ENCODE data around the gene ECHS1. TPM values are rescaled to one million over a fixed set of nuclear protein-coding genes. Genes with fewer than 3 reads are reported as not detected.

ECHS1 gene
- total RNA-seq, 1 donor: 56.1 TPM

DNA sequence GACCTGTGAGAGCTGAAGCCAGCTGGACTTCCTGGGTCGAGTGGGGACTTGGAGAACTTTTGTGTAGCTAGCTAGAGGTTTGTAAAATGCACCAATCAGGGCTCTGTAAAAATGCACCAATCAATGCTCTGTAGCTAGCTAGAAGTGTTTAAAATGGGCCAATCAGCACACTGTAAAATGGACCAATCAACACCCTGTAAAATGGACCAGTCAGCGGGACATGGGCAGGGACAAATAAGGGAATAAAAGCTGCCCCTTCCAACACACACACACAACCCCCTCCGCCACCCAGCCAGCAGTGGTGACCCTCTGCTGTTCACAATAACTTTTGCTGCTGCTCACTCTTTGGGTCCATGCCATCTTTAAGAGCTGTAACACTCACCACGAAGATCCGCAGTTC, 57.3 kb downstream of the ECHS1 start:
- no peak for DNase-seq (ENCODE audit: insufficient read length, low spot score, missing footprints)
- Histone ChIP-seq H3K79me2 (ENCODE audit: insufficient read depth, low read length) (no peaks in the 10 kb centered on the region), H2AFZ (ENCODE audit: low read length) (no peak overlapping the region), H3K4me2 (ENCODE audit: insufficient read depth, low read length) (no peak overlapping the region), H3K4me1 (ENCODE audit: insufficient read depth, low read length) (no peaks in the 10 kb centered on the region), H3K9me3 (ENCODE audit: low read depth, low read length) (no peaks in the 10 kb centered on the region), H3K27ac (ENCODE audit: low read depth, low read length) (no peak overlapping the region), H3K36me3 (ENCODE audit: insufficient read depth, low read length) (peaks cover 7% of the 10 kb centered on the region), H4K20me1 (ENCODE audit: insufficient read depth, low read length) (no peaks in the 10 kb centered on the region), H3K27me3 (ENCODE audit: insufficient read depth, low read length) (no peaks in the 10 kb centered on the region), H3K4me3 (ENCODE audit: insufficient read depth, low read length) (no peak overlapping the region)
- TF ChIP-seq, protein P1, sequence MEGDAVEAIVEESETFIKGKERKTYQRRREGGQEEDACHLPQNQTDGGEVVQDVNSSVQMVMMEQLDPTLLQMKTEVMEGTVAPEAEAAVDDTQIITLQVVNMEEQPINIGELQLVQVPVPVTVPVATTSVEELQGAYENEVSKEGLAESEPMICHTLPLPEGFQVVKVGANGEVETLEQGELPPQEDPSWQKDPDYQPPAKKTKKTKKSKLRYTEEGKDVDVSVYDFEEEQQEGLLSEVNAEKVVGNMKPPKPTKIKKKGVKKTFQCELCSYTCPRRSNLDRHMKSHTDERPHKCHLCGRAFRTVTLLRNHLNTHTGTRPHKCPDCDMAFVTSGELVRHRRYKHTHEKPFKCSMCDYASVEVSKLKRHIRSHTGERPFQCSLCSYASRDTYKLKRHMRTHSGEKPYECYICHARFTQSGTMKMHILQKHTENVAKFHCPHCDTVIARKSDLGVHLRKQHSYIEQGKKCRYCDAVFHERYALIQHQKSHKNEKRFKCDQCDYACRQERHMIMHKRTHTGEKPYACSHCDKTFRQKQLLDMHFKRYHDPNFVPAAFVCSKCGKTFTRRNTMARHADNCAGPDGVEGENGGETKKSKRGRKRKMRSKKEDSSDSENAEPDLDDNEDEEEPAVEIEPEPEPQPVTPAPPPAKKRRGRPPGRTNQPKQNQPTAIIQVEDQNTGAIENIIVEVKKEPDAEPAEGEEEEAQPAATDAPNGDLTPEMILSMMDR (IDR thresholded peaks at IDR 0.05; ENCODE audit: extremely low read depth, low read depth, low read length): no peak

DNA sequence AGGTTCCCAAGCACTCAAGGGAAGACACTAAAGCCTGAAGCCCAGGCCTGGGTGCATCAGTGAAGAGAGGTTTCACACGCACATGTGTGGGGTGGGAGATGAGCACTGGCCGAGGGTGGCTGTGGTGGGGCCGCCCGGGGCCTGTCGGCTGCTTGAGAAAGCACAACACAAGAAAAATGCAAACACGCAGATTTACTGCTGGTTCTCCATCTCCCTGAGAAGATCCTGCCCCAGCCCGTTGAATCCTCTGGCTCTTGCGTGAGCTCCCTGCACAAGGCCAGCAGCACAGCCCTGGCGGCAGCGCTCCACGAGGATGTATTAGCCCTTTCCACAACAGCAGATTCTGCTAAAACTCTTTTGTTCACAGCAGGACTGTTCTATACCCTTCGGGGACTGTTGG, 58.2 kb downstream of the ECHS1 start:
- H3K27ac ChIP-seq (ENCODE audit: low read depth, low read length): no peak overlapping the region
- DNase-seq (ENCODE audit: insufficient read length, low spot score, missing footprints): no peak
- H3K79me2 ChIP-seq (ENCODE audit: insufficient read depth, low read length): no peaks in the 10 kb centered on the region
- H3K4me3 ChIP-seq (ENCODE audit: insufficient read depth, low read length): no peak overlapping the region
- no peaks in the 10 kb centered on the region for H3K9me3 ChIP-seq (ENCODE audit: low read depth, low read length)
- peaks cover 12% of the 10 kb centered on the region for H3K36me3 ChIP-seq (ENCODE audit: insufficient read depth, low read length)
- H3K4me2 ChIP-seq (ENCODE audit: insufficient read depth, low read length): no peak overlapping the region
- no peak overlapping the region for H2AFZ ChIP-seq (ENCODE audit: low read length)
- H3K27me3 ChIP-seq (ENCODE audit: insufficient read depth, low read length): no peaks in the 10 kb centered on the region
- no peaks in the 10 kb centered on the region for H4K20me1 ChIP-seq (ENCODE audit: insufficient read depth, low read length)
- TF ChIP-seq, protein P1 (IDR thresholded peaks at IDR 0.05; ENCODE audit: extremely low read depth, low read depth, low read length): no peak
- no peaks in the 10 kb centered on the region for H3K4me1 ChIP-seq (ENCODE audit: insufficient read depth, low read length)

DNA sequence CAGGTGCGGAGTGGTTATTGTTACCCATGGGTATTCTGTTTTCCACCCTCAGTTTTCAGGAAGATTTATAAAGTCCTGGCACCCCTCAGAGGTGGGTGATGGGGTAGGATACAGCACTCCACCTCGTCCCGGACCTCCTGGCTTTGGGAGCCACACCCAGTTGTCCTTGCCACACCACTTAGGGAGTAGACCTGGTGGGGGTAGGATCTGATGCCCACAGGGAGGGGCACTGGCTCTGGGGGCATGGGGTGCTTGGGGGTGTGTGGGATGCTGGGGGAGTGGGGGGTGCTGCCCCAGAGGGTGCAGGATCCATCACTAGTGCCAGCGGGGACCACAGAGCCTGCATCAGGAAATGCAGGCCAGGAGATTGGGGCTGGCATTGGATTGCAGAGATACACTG, 60.0 kb downstream of the ECHS1 start:
- Histone ChIP-seq H2AFZ (ENCODE audit: low read length) (no peak overlapping the region), H3K9me3 (ENCODE audit: low read depth, low read length) (no peaks in the 10 kb centered on the region), H3K27me3 (ENCODE audit: insufficient read depth, low read length) (no peaks in the 10 kb centered on the region), H3K27ac (ENCODE audit: low read depth, low read length) (no peak overlapping the region), H3K79me2 (ENCODE audit: insufficient read depth, low read length) (peaks cover 4% of the 10 kb centered on the region), H3K4me2 (ENCODE audit: insufficient read depth, low read length) (no peak overlapping the region), H3K4me1 (ENCODE audit: insufficient read depth, low read length) (no peaks in the 10 kb centered on the region), H3K4me3 (ENCODE audit: insufficient read depth, low read length) (no peak overlapping the region), H4K20me1 (ENCODE audit: insufficient read depth, low read length) (peaks cover 5% of the 10 kb centered on the region), H3K36me3 (ENCODE audit: insufficient read depth, low read length) (peaks cover 12% of the 10 kb centered on the region)
- TF ChIP-seq, protein P1 (IDR thresholded peaks at IDR 0.05; ENCODE audit: extremely low read depth, low read depth, low read length): no peak
- DNase-seq (ENCODE audit: insufficient read length, low spot score, missing footprints): no peak

DNA sequence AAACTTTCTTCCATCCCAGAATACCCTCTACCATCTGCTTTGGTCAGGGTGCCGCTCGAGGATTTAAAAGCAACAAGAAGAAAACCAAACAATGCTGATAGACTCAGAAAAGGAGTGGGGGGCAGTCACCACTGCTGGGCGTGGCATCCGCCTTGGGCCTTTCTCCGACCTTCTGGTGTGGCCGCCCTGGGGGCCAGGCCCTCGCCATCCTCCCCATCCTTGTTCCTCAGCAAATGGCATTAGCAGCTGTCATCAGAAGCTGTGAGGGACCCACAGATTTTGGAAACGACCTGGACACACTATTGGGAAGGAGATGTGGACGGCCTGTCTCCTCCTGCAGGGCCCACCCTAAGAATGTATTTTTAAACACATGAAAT, 60.4 kb downstream of the ECHS1 start:
- no peak overlapping the region for H2AFZ ChIP-seq (ENCODE audit: low read length)
- H3K36me3 ChIP-seq (ENCODE audit: insufficient read depth, low read length): peaks cover 12% of the 10 kb centered on the region
- no peaks in the 10 kb centered on the region for H3K27me3 ChIP-seq (ENCODE audit: insufficient read depth, low read length)
- TF ChIP-seq, protein P1 (IDR thresholded peaks at IDR 0.05; ENCODE audit: extremely low read depth, low read depth, low read length): no peak
- H3K79me2 ChIP-seq (ENCODE audit: insufficient read depth, low read length): peaks cover 8% of the 10 kb centered on the region
- peaks cover 8% of the 10 kb centered on the region for H4K20me1 ChIP-seq (ENCODE audit: insufficient read depth, low read length)
- H3K9me3 ChIP-seq (ENCODE audit: low read depth, low read length): no peaks in the 10 kb centered on the region
- no peak overlapping the region for H3K27ac ChIP-seq (ENCODE audit: low read depth, low read length)
- H3K4me3 ChIP-seq (ENCODE audit: insufficient read depth, low read length): no peak overlapping the region
- H3K4me1 ChIP-seq (ENCODE audit: insufficient read depth, low read length): peaks cover 3% of the 10 kb centered on the region
- DNase-seq (ENCODE audit: insufficient read length, low spot score, missing footprints): no peak
- H3K4me2 ChIP-seq (ENCODE audit: insufficient read depth, low read length): no peak overlapping the region

Small RNA genes within 50 kb of the gene (small RNA-seq; reads per million reads assigned to genes)
- gene AL360181.4 (not detected), gene BANF1P2 (not detected), gene MIR3944 (0.37 reads per million)

Other genes starting within 250 kb of the ECHS1 start
- gene KNDC1, start 213.1 kb downstream of the ECHS1 start, total RNA-seq: under 0.01 TPM in 1 of 2 replicates, not detected in the other
- gene UTF1, start 143.1 kb downstream of the ECHS1 start, total RNA-seq: not detected in 2 replicates
- gene VENTX, start 135.5 kb downstream of the ECHS1 start, total RNA-seq: not detected in 2 replicates
- gene ADAM8, start 96.5 kb downstream of the ECHS1 start, total RNA-seq: 1.2 and 2.2 TPM in 2 replicates
- 60.8 and 63.6 TPM in 2 replicates for gene TUBGCP2, start 64.5 kb downstream of the ECHS1 start, total RNA-seq
- 20.9 and 24.6 TPM in 2 replicates for gene ZNF511, start 64.4 kb downstream of the ECHS1 start, total RNA-seq
- not detected in 2 replicates for gene CALY, start 36.5 kb downstream of the ECHS1 start, total RNA-seq
- gene PRAP1, start 26.0 kb downstream of the ECHS1 start, total RNA-seq: not detected in 2 replicates
- gene FUOM, start 15.3 kb downstream of the ECHS1 start, total RNA-seq: 5.1 and 6.5 TPM in 2 replicates
- 5.9 and 7.6 TPM in 2 replicates for gene PAOX, start 5.9 kb upstream of the ECHS1 start, total RNA-seq
- 28.3 and 31.5 TPM in 2 replicates for gene MTG1, start 20.8 kb upstream of the ECHS1 start, total RNA-seq
- gene SPRN, start 51.3 kb upstream of the ECHS1 start, total RNA-seq: under 0.01 TPM in 2 replicates
- gene SCART1, start 80.6 kb upstream of the ECHS1 start, total RNA-seq: 5.1 and 5.6 TPM in 2 replicates
- gene CYP2E1, start 154.0 kb upstream of the ECHS1 start, total RNA-seq: 1.5 and 1.8 TPM in 2 replicates
- 0.72 TPM in 1 of 2 replicates, not detected in the other for gene SYCE1, start 192.2 kb upstream of the ECHS1 start, total RNA-seq